Stimulated activated CD8-positive, alpha-beta memory T cell treated with anti-CD3 and anti-CD28 coated beads, Interleukin-15, amount 100 ng/mL, for 24 hours (primary cell): ENCODE results near the gene MFAP5.

Experiments
- DNase-seq: peaks from one replicate; pipeline ENCODE4 v3.0.0-alpha.2; 2020; ENCODE audit warnings: low read depth

The MFAP5 gene, protein sequence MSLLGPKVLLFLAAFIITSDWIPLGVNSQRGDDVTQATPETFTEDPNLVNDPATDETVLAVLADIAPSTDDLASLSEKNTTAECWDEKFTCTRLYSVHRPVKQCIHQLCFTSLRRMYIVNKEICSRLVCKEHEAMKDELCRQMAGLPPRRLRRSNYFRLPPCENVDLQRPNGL

GRCh38 chr12:8662593-8662992, at the start of gene MFAP5:
Gene MFAP5 (minus strand): TSS chr12:8662826. CDS start chr12:8662104, 722 bp downstream.
- DNase-seq = no peak

DNA sequence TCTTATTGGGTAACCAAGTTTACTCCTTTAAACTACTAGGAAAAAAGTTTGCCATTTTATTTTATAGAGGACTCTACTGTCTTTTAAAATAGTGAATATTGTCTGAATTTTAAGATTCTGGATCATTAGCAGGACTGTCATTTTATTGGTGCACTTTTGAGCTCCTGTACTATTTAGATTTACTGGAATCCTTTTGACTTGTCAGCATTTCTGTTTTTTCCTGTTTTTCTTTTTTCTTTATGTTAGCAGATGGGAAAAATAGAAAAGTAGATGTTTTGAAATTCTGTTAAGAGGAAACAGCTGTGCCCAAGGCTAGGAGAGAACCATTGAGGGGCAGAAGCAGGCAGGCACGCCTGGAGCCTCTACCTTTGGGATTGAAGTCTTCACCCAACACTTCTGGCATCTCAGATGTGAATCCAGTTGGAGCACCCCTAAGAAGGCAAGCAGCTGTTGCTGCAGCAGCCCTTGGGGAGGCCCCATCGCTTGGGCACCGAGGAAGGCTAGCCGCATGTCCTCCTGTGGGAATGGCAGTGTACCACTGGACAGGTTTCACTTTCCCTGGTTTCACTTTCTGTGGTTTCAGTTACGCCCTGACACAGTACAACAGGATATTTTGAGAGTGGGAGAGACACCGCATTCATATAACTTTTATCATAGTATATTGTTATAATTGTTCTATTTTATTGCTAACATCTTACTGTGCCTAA, 46.7 kb upstream of the MFAP5 start:
- DNase-seq = no peak

- DNase-seq = no peak
Measured at GRCh38 chr12:8702159-8702558, 39.5 kb upstream of the MFAP5 start.

GRCh38 chr12:8701046-8701660, 38.5 kb upstream of the MFAP5 start:
- DNase-seq = no peak

GRCh38 chr12:8699714-8700113, 37.1 kb upstream of the MFAP5 start:
- DNase-seq = no peak

- DNase-seq = no peak
Measured at GRCh38 chr12:8698879-8699278, 36.3 kb upstream of the MFAP5 start.

DNA sequence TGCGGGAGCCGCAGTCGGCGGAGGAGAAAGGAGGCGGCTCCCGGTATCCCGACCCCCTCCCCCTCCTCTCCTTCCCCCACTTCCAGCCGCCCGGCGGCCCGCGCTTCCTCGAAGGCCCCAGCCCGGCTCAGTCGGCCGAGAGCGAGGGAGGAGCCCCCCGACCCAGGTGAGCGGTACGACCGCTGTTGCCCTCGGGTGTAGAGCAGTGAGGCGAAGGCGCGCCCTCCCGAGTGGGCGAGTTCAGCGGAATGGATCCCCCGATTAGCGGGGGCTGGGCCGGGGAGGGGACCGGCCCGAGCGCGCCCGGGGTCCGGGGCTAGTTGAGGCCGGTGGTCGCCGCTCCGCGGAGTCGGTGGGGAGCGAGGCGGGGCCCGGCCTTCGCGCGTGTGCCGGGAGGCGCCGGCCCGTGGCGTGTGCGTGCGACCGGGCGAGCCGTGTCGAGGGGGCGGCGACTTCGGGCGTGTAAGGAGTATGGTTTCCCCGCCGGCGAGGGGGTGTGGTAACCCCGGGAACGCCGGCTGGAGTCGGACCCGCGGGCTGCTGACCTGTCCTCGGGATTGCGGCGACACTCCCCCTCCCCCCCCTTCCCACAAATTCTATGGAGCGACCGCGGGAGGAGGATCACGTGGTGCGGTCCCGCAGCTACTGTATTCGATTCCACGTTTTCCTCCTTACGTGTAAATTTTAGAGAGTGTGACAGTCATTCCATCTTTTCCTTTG, 35.7 kb upstream of the MFAP5 start:
- peak; percentile 11 for DNase-seq

DNA sequence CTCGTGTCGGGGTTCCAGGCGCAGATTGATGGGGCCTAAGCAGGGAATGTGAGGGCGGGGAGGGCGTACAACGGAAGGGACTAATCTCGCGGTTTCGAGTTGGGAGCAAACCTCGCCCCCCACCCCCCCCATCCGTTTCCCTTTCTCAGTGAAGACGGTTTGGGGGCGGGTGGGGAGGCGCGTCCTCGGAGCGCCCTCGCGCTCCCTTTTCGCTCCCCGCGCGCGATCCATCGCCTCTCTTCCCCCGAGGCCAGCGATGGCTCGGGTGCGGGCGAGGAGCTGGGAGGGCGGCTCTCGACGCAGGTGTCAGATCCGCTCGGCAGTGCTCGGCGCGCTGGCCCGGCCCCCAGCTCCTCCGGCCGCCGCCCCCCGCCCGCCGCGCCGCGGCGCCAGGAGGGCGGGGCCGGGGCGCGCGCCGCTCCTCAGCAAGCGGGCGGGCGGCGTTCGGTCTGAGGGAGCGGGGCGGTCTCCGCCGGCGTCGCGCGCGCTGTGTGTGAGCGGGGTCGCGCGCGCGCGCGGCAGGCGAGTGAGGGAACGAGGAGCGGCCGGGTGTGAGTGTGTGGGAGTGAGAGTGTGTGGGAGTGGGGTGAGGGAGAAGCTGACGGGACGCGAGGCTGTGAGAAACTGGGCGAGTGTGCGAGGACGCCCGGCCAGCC, 35.0 kb upstream of the MFAP5 start, which contains the start of gene RIMKLB:
RIMKLB (plus strand) TSS at position 516 of the 656 bp plus-strand sequence. CDS start 15,876 bp downstream, outside the sequence.
- DNase-seq = peak; percentile 60

DNA sequence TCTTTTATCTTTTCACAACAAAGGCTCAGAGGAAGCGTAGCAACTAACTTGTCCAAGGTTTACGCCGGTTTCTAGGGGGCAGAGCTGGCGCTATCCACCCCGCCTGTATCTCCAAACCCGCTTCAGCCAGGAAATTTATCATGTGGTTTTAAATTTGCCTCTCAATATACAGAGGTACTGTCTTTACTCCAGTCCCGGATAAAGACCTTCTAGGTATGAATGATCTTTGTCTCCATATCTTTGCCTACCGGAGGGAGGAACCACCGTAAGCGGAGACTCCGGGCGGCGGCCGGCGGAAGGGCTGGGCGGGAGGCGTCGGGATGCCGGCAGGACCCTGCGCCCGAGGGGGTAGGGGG, 34.5 kb upstream of the MFAP5 start:
- DNase-seq = no peak

DNA sequence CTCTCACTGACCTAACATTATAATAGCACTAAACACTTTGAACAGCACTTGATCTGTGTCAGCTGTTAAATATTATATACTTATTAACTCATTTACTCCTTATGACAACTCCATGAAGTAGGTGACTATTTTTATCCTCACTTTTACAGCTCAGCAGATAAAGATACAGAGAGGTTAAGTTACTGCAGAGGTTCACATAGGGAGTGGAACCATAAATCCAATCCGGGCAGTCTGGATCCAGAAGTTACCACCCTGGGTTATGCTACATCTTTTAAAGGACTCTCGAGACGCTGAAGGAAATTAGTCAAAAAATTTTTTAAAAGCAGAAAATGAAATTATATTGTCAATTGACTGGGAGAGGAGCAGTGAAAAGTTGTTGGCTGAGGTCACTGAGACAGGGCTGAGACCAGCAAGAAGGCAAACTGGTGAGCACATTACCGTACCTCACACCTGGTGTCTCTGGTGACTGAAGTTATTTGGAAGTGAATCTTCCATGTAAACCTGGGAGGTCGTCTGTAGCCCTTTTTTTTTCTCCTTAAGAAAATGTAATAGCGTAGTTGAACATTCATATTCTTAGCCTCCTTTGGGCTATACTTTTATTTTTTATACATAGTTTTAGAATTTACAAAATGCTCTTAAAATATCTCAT, 33.9 kb upstream of the MFAP5 start:
- no peak for DNase-seq

GRCh38 chr12:8695116-8695515, 32.5 kb upstream of the MFAP5 start:
- no peak for DNase-seq

- no peak for DNase-seq
Measured at GRCh38 chr12:8692573-8692972, 29.9 kb upstream of the MFAP5 start.

GRCh38 chr12:8689681-8690080, 27.1 kb upstream of the MFAP5 start:
- DNase-seq = no peak

GRCh38 chr12:8687846-8688601, 25.4 kb upstream of the MFAP5 start:
- DNase-seq = no peak

DNA sequence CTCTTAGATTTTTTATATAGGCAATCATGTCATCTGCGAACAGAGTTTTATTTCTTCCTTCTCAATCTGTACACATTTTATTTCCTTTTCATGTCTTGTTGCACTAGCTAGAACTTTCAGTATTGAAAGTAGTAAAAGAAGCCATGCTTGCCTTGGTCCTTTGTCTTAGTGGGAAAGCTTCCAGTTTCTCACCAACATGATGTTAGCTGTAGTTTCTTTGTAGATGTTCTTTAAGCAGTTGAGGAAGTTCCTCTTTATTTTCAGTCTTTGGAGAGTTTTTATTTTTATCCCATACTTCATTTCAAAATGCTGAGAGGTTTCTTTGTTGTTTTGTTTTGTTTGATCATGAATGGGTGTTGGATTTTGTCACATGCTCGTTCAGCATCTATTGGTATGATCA, 22.4 kb upstream of the MFAP5 start:
- no peak for DNase-seq

- DNase-seq = no peak
Measured at GRCh38 chr12:8681129-8681884, 18.7 kb upstream of the MFAP5 start.

- DNase-seq = no peak
Measured at GRCh38 chr12:8680533-8680932, 17.9 kb upstream of the MFAP5 start.

DNA sequence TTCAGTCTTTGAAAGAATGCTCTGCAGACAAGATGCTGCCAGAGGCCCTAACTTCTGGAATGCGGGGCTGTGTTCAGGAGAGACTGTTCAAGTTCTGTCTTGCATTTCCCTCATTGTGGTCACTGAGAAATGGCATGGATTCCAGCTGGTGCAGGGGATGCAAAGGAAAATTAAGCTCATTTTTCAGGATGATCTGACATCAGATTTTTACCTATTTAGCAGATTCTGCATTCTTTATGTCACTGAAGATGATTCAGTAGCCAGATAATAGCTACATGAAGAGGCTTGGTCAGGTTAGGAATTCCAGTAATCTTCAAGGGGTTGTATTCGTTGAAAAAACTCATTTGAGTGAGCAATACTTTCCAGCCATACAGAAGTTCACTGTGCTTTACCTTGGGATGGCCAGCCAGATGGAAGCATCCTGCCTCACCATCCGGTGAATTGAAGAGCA, 16.1 kb upstream of the MFAP5 start:
- DNase-seq = no peak

GRCh38 chr12:8677362-8677761, 14.7 kb upstream of the MFAP5 start:
- DNase-seq = no peak

GRCh38 chr12:8676651-8677050, 14.0 kb upstream of the MFAP5 start:
- DNase-seq = no peak
